ENCODE results near the gene TBKBP1. TPM values are rescaled to one million over a fixed set of nuclear protein-coding genes. Genes with fewer than 3 reads are reported as not detected.

Gene TBKBP1
- total RNA-seq, 1 donor from 2014 or later: 6.3 TPM

- H3K4me3 ChIP-seq (ENCODE audit: low read depth, low read length): no peak overlapping the region
- TF ChIP-seq CTCF (IDR thresholded peaks at IDR 0.05; ENCODE audit: insufficient read depth, low read length, severe bottlenecking): no peak
- no peaks in the 10 kb centered on the region for H3K27me3 ChIP-seq (ENCODE audit: control insufficient read depth, insufficient read depth, low read length)
- FAIRE-seq: no peak
- DNase-seq (ENCODE audit: low read depth): no peak
- no peaks in the 10 kb centered on the region for H3K36me3 ChIP-seq (ENCODE audit: control insufficient read depth, insufficient read depth, low read length)
These were observed 57.5 kb downstream of the TBKBP1 start for GRCh38 chr17:47751471-47751870.

GRCh38 chr17:47757386-47757785 is 63.4 kb downstream of the TBKBP1 start:
- FAIRE-seq (no peak), DNase-seq (ENCODE audit: low read depth) (no peak)
- no peaks in the 10 kb centered on the region for H3K36me3 ChIP-seq (ENCODE audit: control insufficient read depth, insufficient read depth, low read length)
- H3K27me3 ChIP-seq (ENCODE audit: control insufficient read depth, insufficient read depth, low read length): no peaks in the 10 kb centered on the region
- H3K4me3 ChIP-seq (ENCODE audit: low read depth, low read length): no peak overlapping the region
- no peak for TF ChIP-seq CTCF (IDR thresholded peaks at IDR 0.05; ENCODE audit: insufficient read depth, low read length, severe bottlenecking)

GRCh38 chr17:47760409-47761140 is 66.6 kb downstream of the TBKBP1 start:
- H3K36me3 ChIP-seq (ENCODE audit: control insufficient read depth, insufficient read depth, low read length): no peaks in the 10 kb centered on the region
- no peaks in the 10 kb centered on the region for H3K27me3 ChIP-seq (ENCODE audit: control insufficient read depth, insufficient read depth, low read length)
- no peak overlapping the region for H3K4me3 ChIP-seq (ENCODE audit: low read depth, low read length)
- FAIRE-seq: no peak
- no peak for TF ChIP-seq CTCF (IDR thresholded peaks at IDR 0.05; ENCODE audit: insufficient read depth, low read length, severe bottlenecking)
- no peak for DNase-seq (ENCODE audit: low read depth)

Other genes with a start within 250 kb of the TBKBP1 start
- gene NPEPPS, start 163.1 kb upstream of the TBKBP1 start, total RNA-seq: 84.2 and 95.0 TPM in 2 replicates
- gene KPNB1, start 44.2 kb upstream of the TBKBP1 start, total RNA-seq: 211 and 279 TPM in 2 replicates
- gene TBX21, start 39.1 kb downstream of the TBKBP1 start, total RNA-seq: not detected in 2 replicates
- gene OSBPL7, start 127.6 kb downstream of the TBKBP1 start, total RNA-seq: 1.3 and 1.5 TPM in 2 replicates
- 9.6 and 14.0 TPM in 2 replicates for gene MRPL10, start 137.4 kb downstream of the TBKBP1 start, total RNA-seq
- gene LRRC46, start 137.5 kb downstream of the TBKBP1 start, total RNA-seq: not detected in 2 replicates
- gene SCRN2, start 147.1 kb downstream of the TBKBP1 start, total RNA-seq: 23.7 and 28.2 TPM in 2 replicates
- 0.79 and 2.4 TPM in 2 replicates for gene SP6, start 157.0 kb downstream of the TBKBP1 start, total RNA-seq
- gene SP2, start 202.1 kb downstream of the TBKBP1 start, total RNA-seq: 1.1 and 1.7 TPM in 2 replicates
- 23.7 and 25.3 TPM in 2 replicates for gene PNPO, start 247.4 kb downstream of the TBKBP1 start, total RNA-seq